Measurements from ENCODE around the gene GLT8D1.

The GLT8D1 gene

DNA sequence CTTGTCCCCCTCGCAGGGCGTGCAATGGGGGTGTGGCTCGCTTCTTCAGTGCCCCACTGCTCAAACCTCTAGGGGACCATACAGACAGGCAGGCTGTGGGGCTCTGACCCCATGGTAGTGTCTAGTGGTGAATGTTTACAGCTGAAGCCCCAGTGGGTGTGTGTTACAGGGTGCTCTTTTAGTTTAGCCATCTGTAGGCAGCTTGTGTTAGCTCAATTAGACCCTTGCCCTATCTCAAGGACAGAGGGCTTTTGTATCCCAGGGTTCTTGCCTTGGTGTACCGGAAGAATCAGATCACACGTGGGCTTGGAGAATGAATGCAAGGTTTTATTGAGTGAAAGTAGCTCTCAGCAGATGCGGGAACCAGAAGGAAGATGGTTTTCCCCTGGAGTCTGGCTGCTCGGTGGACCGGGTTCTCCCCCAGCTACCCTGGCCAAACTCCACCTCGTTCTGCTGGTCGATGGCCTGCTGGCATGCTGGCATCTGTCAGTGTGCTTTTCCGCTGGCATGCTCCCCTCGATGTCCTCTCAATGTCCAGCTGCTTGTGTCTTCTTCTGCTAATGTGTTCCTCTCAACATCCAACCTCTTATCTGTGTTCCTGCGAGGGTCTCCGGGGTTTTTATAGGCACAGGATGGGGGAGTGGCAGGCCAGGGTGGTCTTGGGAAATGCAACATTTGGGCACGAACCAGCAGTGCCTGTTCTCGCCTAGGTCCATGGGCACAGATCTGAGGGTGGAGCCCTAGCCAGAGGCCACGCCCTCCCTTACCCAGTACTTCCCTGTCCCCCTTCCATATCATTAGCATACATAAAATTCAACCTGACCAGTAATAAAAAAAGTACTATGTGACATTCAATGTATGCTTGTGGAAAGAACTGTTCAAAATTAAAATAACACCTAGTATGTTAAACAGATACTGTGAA lies 7.0 kb upstream of the GLT8D1 start:
- DNase-seq, result no peak

DNA sequence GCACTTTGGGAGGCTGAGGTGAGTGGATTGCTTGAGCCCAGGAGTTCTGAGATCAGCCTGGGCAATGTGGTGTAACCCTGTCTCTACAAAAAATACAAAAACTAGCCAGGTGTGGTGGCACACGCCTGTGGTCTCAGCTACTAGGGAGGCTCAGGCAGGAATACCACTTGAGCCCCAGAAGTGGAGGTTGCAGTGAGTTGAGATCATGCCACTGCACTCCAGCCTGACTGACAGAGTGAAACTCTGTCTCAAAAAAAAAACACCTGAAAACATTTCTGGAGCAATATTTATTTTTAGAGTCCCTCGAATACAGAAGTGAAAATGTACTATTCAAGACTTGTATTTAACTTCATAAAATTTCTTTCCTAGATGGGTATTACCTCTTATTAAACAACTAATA lies 4.9 kb upstream of the GLT8D1 start:
- no peak for DNase-seq

DNA sequence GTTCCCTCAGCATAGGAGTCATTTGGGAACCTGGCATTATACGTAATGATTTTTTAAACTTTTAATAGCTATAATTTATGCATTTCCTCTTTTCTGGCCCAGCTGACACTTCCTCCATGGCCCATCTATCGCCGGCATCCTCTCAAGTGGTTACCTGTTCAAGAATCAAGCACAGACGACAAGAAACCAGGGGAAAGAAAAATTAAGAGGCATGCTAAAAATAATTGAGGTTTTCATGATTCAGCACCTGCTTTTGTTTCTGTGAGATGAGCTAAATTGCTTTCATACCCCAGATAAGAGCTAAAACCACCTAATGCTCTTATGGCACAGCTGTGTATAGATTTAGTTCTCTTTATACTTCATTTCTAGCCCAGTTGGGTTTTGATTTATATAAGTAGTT lies 2.0 kb upstream of the GLT8D1 start:
- no peak for DNase-seq

DNA sequence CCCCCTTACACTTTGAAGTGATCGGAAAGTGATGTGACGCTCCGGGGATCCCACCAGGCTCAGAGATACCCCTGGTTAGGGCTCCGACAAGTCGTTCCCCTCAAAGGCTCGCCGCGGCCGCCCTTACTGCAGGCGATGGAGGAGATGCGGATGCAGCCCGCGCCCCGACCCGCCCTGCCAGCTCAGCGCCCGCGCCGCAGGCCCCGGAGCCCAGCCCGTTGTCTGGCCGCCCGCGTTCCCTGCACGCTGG lies 228 bp downstream of the GLT8D1 start:
- DNase-seq, result no peak

DNA sequence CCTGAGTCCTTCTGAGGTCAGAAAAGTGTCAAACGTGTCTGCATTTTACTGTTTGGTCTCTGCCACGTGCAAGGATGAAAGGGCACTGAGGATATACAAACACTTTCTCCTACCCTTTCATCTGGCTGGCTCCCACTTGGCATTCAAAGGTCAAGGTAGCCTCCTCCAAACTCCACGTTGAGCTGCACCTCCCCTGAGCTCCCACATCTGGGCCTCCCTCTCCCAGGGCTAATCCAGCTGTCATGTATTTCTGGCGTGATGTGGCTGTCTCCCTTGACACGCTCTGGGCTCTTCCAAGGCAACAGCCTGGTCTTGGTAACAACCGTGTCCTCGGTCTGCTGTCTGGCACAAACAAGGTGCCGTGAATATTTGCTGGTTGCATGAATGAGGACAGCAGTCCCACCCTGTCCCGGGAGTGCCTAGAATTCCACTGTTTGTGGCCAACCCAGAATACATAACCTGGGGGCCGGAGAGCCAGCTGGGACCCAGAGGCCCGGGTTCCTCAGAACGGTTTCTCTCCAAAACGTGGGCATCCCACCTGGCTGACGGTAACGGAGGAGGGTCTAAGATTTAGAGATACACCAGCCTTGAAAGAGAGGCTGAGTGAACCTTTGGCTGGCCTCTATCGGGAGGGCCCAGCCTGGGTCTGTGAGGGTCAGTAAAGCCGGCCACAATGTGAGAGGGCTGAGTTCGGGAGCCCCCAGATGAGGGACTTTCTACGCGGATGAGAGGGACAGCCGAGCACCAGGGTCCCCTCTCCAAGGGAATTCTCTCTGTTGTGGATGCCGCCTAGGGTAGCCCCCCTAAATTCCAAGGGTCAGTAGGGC lies 767 bp downstream of the GLT8D1 start:
- no peak for DNase-seq

DNA sequence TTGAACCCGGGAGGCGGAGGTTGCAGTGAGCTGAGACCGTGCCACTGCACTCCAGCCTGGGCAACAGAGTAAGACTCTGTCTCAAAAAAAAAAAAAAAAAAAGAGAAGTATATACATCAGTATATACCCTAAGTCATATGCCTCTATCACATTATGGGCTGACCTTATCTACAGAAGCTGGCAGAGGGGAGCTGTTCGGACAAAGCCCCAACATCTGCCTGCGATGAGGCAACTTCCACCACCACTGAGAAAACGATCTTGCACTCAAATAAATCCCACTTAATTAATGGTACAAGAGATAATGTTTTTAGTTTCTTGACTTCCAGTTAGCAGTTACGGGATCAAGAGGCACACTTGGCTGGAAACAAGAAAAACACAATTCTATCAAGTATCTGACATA lies 2.2 kb downstream of the GLT8D1 start:
- no peak for DNase-seq

DNA sequence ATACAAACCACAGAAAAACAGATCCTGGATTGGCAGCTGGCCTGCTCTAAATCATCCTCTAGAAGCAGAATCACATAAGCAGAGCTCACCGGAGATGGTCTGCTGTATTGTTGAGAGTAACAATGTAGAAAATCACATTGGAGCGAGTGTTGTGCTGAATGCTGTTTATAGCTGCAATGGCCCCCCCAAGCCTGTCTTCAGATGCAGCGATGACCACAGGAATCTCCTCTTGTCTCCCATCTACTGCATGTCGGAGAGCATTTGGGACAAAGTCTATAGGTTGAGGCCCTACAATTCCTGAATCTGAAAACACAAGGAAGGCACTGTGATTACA lies 8.0 kb downstream of the GLT8D1 start:
- no peak for DNase-seq

DNA sequence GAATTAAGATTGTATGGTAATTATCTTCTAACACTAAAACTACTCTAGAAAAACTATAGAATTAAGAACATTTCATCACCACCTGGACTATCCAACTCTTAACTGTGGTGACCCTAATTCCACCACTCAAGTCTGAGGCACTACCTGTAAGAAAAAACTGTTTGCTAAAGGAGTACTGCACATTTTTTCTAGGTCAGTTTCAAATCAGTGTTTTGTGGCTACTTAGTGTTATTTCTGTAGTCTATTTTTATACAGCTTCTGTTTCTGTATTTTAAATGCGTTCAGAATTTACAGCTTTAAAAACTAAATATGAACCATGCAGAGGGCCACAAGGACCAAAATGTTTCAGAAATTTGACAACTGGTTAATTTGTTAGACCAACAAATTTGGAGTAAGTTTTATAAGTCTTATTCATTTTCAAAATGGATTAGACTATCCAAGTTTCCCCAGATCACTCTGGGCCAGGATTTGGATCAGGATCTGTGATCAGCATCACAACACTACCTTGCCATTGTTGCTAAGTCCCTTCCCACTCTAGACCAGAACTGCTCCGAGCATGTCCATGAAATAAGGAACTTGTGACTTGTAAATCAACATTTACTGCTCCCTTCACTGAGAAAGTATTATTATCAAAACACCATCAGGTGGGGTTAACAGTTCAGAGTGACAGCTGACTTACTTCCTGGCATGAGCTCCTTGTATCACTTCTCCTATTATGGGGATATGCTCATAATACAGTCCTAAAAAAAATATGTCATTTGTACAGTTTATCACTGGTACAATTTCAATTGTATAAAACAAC lies 8.6 kb downstream of the GLT8D1 start:
- DNase-seq, result no peak

DNA sequence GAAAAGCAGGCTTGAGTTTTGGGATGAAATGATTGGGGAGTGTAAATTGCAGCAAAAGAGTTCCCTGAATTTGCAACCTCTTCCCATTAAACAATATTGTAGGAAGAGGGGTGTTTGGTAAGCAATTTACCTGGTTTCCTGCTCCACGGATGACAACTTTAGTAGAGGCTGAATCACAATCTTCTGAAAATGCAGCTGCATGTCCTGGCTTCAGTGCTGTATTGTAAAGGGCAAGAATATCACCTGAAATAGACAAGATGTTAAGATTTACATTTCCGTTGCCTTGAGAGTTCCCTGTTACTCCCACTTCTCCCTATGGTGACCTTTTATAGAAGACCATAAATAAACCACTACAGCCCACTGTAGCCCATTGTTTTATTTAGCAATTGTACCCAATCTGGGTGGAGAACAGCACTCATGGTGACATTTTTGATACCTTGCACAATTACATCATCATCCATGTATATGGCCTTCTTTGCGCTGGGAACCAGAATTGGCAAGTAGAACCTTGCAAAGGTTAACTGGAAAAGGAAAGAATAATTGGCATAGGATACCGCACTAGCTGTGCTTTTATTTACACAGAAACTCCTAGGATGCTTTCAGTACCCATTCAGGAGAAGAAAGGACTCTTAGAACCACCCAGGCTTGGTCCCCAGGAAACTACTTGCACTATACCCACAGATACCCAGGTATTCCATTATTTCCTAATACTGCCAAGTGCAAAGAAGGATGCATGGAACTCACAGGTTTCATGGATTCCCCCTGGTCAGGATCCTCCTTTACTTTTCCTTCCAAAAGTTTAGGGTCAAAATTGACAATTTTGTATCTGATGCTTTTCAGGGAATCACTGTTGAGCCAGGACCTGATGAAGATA lies 9.6 kb downstream of the GLT8D1 start:
- no peak for DNase-seq

DNA sequence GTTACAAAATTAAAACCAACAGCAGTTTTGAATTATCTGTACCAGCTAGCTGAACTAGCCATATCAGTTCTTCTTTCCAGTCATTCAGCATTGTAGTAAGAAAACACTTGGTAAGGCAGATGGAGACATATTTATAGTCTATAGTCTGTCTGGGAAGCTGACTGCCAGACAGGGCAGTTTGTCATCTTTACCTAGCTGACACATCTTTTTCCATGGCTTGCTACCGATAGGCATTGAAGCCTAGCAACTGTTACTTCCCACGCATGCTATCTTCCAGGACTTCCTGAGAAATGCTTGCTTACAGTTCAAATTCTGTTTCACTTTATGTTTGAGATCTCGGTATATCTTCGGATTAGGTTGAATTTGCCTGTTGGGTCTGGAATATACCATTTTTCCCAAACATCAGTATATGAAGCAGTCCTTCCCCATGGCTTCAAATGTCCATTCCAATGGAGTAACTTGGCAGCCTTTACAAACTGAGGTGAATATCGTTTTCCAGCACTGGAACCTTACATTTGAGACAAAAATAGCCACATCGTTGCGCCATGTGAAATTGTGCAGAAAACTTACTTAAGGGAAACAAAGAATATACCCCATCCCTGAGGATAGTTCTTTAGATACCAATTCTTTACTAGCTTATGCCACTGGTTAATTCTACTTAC lies 10.9 kb downstream of the GLT8D1 start:
- no peak for DNase-seq

DNA sequence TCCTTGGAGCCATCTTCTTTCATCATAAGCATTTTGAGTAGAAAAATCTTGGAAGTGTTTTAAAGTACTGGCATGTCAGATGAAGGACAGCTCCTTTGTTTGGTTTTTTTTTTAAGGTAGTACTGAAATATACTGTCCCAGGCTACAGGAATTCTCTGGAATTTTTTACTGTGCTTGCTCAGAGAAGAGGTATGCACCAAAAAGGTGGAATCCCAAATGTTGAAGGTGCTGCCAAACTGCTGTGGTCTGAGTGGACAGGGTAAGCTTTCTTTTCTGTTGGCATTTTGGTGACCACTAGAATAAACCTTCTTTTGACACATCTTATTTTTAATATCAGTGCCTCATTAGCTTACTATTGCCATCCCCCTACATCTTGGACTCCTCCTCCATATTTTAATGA lies 12.5 kb downstream of the GLT8D1 start:
- no peak for DNase-seq

DNA sequence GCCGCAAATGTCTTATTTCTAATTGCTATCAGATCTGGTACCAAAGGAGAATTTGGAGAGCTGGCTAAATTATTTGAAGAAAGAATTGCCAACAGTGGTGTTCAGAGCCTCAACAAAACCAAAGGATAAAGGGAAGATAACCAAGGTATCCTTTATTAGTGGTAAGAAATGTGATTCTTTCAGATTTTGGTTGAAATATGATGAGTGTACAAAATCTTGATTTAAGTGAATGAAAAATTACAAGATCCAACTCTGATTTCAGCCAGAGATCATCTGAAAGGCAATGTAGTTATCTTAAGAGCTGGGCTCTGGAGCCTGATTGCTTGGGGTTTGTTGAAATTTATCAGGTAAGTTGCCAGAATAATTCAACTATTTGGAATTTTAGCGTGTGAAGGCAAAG lies 15.0 kb downstream of the GLT8D1 start:
- no peak for DNase-seq

DNA sequence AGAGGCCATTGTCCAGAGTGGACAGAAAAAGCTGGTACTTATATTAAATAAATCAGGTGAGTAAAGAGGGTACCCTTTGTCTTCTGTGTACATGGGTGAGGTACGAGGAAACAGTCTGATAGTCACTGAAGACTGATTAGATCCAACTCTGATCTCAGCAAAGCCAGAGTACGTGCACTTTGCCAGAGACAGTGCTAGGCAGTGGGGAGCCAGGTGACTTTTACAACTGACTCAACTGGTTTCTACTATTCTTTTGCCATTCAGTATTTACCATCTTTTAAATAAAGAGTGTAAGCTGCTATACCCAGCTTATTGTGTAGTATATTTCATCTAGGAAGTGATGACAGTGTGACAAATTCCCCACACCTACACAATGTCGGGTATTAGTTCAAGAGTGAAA lies 16.4 kb downstream of the GLT8D1 start:
- DNase-seq, result no peak

DNA sequence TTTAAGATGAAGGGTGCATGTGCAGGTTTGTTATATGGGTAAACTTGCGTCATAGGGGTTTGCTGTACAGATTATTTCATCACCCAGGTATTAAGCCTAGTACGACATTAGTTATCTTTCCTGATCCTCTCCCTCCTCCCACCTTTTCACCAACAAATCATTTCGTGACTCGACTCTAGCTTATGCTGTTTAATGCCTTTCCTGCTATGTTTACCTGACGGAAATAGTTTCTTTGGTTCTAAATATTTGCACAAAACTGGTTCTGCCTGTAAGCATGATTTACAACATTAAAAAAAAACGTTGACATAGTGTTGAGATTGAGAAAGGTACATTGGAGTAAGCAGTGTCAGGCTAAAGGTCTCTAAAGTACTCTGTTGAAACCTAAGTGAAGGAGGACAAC lies 17.3 kb downstream of the GLT8D1 start:
- no peak for DNase-seq

DNA sequence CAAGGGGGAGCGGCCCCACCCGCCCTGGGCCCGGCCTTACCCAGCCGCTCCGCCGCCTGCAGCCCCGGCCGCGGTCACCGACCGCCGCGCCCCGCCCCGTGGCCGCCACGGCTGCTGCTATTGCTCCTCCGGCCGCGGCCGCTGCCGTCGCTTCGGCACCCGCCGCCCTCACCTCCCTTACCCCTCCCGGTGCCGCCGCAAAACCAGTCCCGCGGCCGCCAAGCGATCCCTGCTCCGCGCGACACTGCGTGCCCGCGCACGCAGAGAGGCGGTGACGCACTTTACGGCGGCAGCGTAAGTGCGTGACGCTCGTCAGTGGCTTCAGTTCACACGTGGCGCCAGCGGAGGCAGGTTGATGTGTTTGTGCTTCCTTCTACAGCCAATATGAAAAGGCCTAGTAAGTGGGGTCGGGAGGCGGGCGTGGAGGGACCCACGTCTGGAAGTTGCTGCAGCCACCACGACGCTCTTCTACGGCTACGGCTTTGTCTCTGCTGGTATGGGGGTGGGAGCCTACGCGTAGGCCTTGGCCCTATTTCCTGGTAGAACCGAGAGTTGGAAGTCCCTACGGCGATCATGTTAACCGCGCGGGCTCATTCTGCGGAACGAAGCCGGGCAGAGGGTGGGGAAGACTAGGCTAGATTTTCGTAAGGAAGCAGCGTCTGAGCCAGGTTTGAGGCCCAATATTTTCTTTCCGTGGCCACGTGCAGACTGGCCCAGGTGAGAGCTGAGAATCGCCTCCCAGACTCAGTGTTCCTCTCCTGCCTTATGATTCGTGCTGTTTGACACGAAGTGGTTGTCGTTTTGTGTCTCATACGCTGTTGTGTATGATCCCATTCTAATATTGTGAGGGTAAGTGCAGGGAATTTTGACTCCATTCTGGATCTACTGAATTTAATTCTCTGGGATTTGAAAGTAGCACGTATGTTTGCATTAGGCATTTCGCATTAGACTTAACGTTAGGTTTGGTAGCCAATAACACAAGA lies 19.6 kb downstream of the GLT8D1 start, which contains the start of the genes GNL3 and PBRM1:
GNL3 (plus strand) TSS at position 324 of the 983 bp plus-strand sequence; CDS start at position 385, 61 bp downstream.
PBRM1 (minus strand) TSS at position 205 of the 983 bp plus-strand sequence.
- DNase-seq, result peak; percentile 90

DNA sequence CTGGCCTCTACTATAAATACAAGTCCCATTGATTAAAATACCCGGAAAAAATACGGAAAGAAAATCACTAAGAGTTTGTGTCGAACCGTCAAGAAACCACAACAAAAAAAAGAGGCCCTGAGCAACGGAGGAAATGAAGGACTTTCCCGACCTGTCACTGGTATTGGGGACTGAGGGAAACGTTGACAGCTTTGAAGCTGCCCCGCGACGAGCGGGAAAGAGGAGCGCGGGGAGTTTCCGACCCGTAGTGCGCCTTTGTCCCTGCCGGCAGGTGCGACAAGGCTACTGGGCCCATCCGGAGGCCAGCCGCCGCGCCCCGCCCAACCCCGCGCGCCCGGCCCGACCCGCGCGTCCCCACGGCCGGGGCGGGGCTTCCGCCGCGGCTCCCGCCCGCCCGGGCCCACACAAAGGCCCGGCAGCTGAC lies 20.3 kb downstream of the GLT8D1 start:
- DNase-seq, result peak; percentile 60 to 63

DNA sequence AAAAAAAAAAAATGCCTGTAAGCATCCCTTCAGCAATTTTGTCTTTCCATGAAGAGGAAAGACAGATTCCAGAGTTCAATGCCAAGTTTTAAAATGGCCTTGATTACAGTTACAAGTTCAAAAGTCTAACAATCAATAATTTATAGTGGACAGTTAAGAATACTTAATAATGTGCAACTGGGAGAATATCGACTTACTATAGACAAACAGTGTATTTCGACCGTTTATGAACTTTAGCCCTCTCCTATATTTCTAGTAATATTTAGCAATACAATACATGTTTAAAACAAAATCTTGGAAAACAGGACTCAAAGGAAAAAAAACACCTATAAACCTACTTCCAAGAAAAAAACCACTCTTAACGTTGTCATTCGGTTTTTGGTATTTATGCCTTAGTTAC lies 21.4 kb downstream of the GLT8D1 start:
- DNase-seq, result no peak

DNA sequence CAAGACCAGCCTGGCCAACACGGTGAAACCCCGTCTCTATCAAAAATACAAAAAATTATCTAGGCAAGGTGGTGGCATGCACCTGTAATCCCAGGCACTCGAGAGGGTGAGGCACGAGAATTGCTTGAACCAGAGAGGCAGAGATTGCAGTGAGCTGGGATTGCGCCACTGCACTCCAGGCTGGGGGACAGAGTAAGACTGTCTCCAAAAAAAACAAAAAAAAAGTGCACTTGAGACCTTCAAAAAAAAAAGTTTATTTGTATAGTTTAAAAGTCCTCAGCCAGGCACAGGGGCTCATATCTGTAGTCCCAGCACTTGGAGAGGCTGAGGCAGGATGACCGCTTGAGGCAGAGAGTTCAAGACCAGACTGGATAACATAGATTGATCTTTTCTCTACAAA lies 22.0 kb downstream of the GLT8D1 start:
- DNase-seq, result no peak

DNA sequence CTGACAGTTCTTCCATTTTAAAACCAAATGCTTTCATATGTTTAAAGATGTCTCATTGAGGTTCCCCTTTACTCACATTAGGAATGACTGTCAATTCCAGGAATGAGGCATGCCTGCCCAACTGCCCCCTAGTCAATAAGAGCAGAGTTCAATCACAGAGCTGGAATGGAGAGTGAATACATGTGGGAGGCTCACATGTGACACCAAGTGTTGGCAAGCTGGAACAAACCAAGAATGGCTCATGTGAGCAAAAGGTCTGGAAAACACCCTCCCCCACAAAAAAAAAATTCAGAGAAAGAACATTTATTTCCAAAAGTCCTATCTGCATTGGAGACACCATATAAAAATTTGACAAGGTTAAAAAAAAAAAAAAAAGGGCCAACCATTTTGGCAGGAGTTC lies 23.6 kb downstream of the GLT8D1 start:
- no peak for DNase-seq

DNA sequence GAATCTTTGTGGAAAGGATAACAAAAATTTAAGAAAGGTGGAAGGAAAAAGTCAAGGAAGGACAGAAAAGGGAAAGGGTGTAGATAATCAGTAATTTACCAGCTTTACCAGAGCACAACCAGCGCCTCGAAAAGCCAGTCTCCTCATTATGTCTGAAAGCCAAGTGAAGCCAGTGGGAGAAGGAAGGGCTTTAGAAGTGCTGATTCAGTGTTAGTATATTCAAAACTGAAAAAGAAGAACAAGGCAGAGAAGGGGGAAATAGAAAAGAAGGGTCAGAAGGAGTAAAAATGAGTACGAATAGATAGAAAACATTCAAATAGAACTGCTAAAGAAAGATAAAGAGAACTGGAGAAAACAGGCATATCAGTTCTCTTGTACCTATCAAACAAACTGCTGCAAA lies 24.0 kb downstream of the GLT8D1 start:
- no peak for DNase-seq

DNA sequence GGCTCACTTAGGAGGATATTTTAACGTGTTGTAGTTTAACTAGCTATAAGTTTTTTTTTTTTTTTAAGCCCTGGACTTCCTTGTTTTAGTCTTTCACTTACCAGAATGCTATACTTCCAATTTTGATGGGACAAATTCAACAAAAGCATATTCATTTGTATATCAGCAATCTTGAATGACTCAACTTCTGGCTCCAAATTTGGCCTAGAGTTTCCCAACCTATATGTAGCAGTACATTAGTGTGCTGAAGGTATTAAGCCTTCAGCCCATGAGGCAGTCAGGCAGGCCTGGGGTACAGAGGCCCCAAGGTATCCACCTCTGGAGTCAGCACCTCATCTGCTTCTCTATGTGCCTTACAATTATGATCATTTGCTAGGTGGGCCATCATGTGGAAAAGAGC lies 25.8 kb downstream of the GLT8D1 start:
- no peak for DNase-seq

Data from activated CD4-positive, alpha-beta T cell treated with anti-CD3 and anti-CD28 coated beads, Interleukin-2, amount 50 U/mL, for 4 hours (primary cell).